Midbrain (tissue), 1 donor: ENCODE results near the gene MAP3K7.

ENCODE experiments used
- DNase-seq: peaks from one replicate; lab custom pipeline; 2025; lab: John Stamatoyannopoulos, UW

Gene MAP3K7

GRCh38 chr6:90484385-90484784 is 102.5 kb downstream of the MAP3K7 start:
- no peak for DNase-seq

DNA sequence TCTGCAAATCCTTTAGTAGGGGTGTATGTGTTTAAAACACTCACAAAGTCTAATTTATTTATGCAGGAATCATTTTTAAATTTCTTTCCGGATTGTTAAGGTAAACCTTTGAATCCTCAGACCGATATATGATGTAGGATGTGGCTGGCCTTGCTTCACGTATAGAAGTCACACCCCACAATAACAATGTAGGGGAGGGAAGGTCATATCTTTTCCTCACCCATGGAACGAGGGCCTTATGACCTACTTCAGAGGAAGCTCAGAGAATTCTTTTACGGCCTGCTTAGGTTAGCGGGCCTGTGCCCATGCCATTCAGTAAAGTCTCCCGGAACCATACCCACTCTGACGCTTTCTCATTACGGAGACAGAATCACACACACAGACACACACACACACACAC is 102.9 kb downstream of the MAP3K7 start:
- no peak for DNase-seq

GRCh38 chr6:90483116-90483839 is 103.6 kb downstream of the MAP3K7 start:
- no peak for DNase-seq

GRCh38 chr6:90480666-90481065 is 106.2 kb downstream of the MAP3K7 start:
- DNase-seq, result no peak

GRCh38 chr6:90479603-90479926 is 107.3 kb downstream of the MAP3K7 start:
- no peak for DNase-seq

GRCh38 chr6:90478789-90479602 is 107.9 kb downstream of the MAP3K7 start:
- peak; percentile 90 for DNase-seq

GRCh38 chr6:90478278-90478677 is 108.6 kb downstream of the MAP3K7 start:
- DNase-seq, result no peak

- no peak for DNase-seq
These were observed 109.5 kb downstream of the MAP3K7 start for GRCh38 chr6:90477366-90477765.

GRCh38 chr6:90472716-90473115 is 114.2 kb downstream of the MAP3K7 start:
- DNase-seq, result no peak

- DNase-seq, result no peak
These were observed 115.6 kb downstream of the MAP3K7 start for GRCh38 chr6:90471263-90471662.

DNA sequence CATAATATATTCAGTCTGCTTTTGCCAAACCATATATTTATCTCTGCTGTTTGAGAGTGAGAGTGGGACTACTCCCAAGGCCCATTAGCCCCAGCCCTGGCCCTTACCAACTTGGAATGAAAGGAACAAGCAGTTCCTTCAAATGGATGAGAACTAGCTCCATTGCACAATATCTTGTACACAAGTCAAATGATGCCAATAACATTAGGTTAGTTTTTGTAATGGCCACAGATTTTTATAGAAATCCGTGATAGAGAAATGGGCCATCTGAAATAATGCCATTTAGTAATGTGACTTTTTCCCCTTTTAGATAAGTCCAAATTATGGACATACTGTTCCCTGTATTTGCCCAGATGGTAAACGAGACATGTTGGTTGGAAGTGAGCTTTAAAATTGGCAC is 117.0 kb downstream of the MAP3K7 start:
- DNase-seq, result no peak

- no peak for DNase-seq
These were observed 118.0 kb downstream of the MAP3K7 start for GRCh38 chr6:90468859-90469258.

DNA sequence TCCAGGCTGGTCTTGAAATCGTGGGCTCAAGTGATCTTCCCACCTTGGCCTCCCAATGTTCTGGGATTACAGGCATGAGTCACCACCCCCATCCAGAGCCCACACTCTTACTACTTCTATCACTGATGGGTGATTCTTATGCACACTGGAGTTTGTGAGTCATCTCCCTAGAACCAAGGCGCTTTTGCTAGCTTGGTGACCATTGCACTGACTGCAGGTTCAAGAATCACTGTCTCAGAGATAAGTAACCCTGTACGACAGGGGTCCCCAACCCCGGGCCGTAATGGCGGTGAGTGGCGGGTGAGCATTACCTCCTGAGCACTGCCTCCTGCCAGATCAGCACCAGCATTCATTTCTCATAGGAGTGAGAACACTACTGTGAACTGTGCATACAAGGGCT is 118.8 kb downstream of the MAP3K7 start:
- no peak for DNase-seq

DNA sequence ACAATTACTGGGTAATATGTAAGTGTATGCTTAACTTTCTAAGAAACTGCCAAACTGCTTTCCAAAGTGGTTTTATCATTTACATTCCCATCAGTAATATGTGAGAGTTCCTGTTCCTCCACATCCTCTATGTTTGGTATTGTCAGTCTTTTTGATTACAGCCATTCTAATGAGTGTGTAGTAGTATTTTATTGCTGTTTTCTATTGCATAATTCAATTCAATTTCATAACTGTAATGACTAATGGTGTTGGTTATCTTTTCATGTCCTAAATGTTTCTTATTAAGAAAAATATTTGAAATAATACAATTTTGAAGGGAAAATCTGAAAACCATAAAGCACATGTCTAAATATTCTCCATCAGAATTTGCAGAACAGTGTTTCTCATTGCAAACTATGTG is 119.3 kb downstream of the MAP3K7 start:
- no peak for DNase-seq

GRCh38 chr6:90466154-90466940 is 120.5 kb downstream of the MAP3K7 start:
- no peak for DNase-seq

DNA sequence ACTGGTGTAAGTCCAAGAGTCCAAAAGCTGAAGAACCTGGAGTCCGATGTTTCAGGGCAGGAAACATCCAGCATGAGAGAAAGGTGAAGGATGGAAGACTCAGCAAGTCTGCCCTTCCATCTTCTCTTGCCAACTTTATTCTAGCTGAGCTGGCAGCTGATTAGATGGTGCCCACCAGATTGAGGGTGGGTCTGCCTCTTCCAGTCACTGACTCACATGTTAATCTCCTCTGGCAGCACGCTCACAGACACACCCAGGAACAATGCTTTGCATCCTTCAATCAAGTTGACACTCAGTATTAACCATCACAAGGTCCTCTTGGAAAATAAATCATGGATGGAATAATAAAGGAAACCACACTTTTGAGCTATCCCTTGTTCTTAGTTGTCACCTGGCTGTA is 121.2 kb downstream of the MAP3K7 start:
- DNase-seq, result no peak

DNA sequence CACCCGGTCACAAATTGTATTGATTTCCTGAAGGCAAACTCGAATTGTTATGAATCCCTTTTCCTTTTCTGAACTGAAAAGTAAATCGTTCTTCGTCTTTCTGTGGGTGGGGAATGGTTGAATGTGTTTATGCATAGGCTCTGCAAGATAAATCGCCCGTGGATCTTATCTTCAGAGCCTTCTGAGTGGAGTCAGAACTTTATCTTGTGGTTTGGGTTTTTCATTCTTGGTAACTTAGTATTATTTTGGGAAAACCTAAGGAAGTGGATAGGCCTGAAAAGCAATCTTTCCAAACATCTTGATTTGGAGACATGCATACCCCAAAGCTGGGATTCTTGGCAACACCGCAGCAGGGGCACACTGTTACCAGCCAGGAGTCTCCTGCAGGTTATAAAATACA is 122.4 kb downstream of the MAP3K7 start:
- no peak for DNase-seq

DNA sequence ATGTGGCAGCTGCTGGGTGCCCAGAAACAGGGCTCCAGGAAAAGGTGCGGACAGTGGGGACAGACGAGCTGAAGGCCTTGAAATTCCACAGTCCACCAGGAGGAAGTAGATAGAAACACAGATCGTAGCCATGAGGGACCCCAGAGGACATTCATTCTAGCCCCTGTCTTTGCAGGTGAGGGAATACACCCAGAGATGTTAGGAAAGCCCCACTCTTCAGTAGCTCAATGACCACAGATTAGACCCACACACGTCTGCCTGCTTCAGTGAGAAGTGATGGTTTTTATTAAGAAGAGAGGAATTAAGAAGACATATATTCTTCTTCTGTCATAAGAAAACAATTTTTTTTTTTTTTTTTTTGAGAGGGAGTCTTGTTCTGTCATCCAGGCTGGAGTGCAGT is 123.0 kb downstream of the MAP3K7 start:
- DNase-seq, result no peak
